Fibroblast of gingiva (primary cell): ENCODE data around the gene LIN54.
"Not testable (repeated sequence)": the region's sequence is repeated elsewhere in the genome, so short reads cannot be mapped to it uniquely, and the experiment has no call there.

Experiments
- DNase-seq: peaks from one replicate; pipeline ENCODE4 v3.0.0-alpha.2; 2011; ENCODE audit warnings: low read depth

LIN54 gene

DNA sequence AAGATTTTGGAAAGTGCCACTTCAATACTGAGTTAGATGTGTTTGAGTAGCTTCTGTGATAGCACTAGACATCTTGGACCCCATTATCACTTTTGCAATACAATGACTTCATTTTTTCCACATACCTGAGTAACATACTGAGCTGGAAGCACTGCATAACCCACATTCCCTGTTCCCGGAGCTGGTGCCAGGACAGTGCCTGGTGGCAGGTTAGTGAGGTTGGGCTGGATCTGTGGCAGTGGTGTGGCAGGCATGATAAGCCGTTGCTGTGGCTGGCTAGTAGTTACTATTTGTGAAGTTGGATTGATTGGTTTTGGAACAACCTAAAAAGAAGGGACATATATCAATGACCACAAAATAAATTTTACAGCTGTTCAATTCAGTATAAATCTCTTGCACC lies 71.2 kb downstream of the LIN54 start:
- DNase-seq = no peak

DNA sequence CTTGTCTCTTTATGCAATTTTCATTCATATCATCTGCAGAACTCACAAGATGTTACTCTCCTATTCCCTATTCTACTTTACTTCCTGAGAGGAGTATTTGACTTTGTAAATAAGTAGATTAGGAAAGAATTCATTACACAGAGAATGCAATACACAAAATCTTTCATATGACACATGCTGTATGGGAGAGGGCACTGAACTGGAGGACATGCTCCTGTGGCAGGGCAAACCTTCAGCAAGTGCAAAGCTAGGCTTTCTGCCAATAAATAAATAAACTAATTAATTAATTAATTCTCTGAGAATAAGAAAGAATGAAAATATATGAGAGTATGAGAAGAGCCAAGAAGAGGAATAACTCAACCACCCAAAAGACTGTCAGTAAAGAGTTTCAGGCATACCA lies 76.2 kb downstream of the LIN54 start:
- no peak for DNase-seq

DNA sequence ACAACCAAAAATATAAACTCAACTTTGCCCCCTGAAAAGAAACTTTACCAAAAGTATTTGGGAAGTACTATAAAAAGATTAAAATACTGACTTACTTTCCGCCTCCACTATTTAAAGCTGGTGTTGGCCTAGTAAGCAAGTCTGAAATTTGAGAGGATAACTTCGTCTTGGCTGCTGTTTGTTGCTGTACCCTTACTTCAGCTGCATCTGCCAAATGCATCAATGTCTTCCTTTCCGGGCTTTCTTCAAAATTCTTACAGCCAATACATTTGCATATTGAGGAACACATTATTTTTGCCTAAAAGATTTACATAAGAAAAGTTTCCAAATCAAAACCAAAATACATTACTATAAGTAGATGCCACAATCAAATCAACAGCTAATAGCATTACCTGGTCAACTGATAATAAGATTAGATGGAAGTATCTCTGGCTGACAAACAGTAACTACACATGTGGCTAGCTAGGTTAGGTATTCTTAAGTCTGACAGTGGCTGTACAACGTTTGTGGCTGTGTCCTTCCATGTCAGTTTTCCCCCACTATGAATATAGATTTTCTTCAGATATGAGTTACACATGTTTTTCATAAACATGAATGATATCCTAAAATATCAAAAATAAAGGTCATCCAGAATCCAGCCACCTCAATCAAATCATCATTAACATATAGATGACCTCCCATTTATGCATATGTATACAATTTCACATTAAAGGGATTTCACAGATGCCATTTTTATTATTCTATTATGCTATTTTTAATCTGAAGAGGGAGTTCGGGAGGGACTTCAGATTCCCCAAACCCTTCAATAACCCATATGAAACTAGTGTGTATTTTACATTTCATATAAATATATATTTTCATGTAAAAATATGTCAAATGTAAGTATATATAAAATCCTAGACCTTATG lies 79.5 kb downstream of the LIN54 start:
- DNase-seq = no peak

DNA sequence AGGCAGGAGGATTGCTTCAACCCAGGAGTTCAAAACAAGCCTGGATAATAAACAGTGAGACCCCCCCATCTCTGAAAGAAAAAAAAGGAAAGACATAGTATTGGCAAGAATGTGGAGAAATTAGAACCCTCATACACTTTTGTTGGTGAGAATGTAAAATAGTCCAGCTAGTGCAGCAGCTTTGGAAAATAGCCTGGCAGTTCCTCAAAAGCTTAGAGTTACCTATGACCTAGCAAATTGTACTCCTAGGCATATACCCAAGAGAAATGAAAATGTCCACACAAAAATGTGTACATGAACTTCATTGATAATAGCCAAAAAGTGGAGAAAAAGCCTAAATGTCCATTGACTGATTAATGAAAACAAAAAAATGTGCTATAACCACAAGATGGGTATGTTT lies 88.8 kb downstream of the LIN54 start:
- DNase-seq = no peak

DNA sequence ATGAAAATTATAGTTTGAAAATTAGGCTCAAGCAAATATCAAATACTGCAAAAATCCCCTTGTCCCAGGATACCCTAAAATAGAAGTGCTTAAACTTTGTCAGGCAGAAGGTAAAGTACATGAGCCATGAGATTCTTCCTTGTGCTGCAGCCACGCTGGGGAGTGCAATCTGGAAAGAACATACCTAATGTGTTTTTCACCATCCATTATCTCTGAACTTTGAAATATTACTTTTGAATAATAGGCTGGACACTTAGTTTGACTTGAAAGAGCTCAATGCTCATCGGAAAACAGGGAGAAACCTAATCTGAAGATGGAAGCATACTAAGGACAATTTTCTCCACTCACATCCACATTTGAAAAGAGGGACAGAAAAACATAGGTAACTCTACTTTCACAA lies 91.2 kb downstream of the LIN54 start:
- no peak for DNase-seq

DNA sequence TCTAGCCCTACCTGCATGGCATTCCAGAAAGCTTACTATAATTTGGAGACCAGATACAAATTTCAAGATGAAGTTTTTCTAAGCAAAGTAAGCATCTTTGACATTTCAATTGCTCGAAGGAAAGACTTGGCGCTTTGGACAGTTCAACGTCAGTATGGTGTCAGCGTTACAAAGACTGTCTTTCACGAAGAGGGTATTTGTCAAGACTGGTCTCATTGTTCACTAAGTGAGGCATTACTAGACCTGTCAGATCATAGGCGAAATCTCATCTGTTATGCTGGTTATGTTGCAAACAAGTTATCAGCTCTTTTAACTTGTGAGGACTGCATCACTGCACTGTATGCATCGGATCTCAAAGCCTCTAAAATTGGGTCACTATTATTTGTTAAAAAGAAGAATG lies 92.5 kb downstream of the LIN54 start:
- DNase-seq = no peak

DNA sequence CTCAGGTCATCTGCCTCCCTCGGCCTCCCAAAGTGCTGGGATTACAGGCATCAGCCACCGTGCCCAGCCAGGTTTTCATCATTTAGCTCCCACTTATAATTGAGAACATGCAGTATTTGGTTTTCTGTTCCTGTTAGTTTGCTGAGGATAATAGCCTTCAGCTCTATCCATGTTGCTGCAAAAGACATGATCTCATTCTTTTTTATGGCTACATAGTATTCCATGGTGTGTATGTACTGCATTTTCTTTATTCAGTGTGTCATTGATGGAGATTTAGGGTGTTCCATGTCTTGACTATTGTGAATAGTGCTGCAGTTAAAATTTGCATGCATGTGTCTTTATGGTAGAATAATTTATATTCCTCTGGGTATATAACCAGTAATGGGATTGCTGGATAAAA lies 96.7 kb downstream of the LIN54 start:
- not testable (repeated sequence) for DNase-seq

DNA sequence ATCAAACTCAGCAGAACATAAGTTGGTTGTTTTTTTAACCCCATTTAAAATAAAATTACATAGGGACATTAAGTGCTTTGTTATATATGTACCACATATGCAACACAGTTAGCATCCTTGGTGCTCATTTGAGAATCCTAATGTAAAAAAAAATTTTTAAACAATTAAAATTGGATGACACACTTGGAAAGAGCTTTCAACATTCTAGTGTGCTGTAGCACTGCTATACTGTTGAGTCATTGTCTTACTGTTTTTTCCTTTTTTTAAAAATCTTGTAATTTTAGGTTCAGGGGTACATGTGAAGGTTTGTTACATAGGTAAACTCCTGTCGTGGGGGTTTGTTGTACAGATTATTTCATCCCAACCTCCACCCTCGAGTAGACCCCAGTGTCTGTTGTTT lies 97.3 kb downstream of the LIN54 start:
- no peak for DNase-seq

DNA sequence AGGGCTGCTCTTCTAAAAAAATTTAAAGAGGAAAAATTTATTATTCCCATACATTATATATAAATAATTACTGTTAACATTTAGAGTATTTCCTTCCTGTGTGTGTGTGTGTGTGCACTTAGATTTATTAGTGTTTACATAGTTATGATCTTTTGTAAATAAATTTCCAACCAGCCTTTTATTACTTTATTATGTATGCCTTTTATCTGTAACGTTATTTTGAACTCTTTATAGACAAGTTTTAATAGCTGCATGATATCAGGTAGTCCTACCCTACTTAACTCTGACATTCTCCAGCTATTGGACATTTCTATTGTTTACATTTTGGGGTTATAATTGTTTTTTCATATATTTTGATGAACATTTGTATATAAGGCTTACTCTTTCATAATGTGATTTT lies 101.3 kb downstream of the LIN54 start:
- no peak for DNase-seq

DNA sequence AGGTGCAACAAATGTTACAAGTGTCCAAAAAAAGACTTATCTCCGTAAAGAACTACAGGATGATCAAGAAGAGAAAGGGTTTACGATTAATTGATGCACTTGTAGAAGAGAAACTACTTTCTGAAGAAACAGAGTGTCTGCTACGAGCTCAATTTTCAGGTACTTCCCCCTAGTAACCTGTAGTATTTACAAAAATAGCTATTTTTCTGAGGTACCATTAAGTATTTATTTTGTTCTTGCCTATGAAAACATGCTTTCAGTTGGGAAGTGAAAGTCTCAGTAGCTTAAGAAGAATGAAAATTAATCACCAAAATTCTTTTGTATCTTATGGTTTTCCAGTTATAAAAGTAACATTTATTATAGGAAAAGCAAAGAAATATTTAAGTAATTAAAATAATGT lies 104.2 kb downstream of the LIN54 start:
- DNase-seq = no peak

DNA sequence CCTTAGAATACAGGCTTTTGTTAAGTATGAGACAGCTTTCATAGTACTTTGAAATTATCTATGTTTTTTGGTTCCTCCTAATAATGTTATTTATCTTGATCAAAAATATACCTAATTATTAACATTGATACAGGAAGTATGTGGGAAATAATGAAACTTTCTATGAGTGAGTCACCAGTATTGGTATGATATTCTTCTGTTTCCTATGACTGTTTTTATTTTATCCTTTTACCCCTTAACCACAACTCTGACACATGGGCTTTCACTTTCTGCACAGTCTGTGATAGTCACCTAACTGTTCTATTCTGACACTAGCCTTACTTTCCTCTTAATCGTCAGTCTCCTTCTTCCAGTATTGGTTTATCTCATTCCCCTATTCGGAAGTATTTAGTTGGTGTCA lies 105.4 kb downstream of the LIN54 start:
- DNase-seq = no peak

DNA sequence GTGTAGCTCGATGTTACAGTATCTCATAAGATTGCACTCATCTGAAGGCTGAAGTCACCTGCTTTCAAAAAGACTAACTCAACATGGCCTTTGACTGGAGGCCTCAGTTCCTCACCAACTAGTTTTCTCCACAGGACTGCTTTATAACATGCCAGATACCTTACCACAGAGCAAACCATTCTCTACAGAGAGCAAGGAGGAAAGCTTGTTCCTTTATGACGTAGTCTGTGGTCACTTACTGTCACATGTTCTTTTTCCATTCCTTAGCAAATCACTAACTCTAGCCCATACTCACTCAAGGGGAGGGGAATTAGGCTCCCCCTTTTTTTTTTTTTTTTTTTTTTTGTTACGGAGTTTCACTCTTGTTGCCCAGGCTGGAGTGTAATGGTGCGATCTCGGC lies 106.9 kb downstream of the LIN54 start:
- DNase-seq = no peak

DNA sequence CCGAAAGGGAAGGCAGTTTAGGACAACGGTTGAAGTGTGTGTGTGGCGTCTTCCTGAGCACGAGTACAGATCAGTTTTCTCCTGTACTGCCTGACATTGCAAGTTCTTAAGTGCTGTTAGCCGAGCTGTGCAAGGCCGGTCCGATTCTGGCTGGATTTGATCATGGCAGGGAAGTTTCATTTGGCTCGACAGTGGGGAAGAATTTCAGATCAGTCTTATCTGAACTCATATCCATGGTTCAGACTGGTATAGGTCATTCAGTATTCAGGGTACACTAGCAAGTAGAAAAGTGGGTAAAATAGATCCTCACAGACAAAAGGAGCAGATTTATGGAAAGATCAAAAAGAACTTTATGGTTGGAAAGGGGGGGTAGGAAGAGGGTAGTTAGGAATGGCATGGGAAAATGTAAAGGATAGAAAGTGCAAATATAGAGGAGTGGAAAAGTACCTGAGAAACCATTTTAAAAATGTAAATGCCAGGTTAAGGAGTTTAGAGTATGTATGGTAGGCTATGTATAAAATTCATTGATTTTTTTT lies 109.4 kb downstream of the LIN54 start:
- no peak for DNase-seq

DNA sequence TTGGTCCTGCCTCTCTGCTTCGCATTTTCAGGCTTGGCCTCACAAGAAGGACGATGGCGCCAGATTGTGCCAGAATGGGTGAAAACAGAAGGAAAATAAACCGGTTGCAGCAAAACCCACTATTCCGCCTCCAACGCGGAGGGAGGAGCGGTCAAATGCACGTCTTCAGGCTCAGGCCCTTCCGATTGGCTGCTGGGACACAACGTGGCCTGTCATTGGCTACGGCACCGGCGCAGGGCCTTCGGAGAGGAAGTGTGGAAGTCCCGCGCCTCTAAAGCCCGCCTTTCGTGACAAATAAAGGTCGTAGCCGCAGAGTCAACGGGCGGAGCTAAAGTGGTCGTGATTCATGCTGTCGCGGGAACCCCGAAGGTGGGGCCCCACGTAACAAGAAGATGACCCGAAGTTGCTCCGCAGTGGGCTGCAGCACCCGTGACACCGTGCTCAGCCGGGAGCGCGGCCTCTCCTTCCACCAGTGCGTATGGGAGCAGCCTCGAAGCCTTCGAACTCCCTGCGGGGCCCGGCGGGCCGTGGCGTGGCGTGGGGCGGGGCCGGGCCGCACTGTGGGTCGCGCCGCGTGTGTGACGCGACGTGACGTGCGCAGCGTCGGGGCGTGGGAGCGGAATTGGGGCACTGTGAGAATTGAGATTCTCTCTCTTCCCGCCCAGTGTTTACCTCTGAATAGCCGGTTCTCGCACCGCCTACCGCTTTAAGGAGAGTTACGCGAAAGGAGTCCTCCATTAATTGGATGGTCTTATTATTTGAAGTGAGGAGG lies 110.0 kb downstream of the LIN54 start, which contains the start of gene THAP9:
THAP9 (plus strand) TSS at position 325 of the 772 bp plus-strand sequence; CDS start at position 393, 68 bp downstream.
- DNase-seq = peak; percentile 100

DNA sequence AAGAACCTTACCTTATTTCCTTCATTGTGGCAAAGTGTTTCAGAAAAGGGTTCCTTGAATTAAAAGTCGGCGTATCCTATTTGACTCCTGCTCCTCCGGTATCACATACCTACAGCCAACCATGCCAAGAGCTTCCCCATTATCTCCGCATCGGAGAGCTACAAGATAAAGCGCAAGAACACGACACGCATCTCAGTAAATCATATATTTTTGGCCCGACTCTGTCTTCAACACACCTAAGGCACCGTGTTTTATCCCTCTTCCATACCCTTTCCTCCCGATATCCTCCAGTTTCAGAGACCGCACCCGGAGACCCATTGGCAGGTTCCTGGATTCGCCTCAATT lies 110.6 kb downstream of the LIN54 start:
- DNase-seq = no peak

DNA sequence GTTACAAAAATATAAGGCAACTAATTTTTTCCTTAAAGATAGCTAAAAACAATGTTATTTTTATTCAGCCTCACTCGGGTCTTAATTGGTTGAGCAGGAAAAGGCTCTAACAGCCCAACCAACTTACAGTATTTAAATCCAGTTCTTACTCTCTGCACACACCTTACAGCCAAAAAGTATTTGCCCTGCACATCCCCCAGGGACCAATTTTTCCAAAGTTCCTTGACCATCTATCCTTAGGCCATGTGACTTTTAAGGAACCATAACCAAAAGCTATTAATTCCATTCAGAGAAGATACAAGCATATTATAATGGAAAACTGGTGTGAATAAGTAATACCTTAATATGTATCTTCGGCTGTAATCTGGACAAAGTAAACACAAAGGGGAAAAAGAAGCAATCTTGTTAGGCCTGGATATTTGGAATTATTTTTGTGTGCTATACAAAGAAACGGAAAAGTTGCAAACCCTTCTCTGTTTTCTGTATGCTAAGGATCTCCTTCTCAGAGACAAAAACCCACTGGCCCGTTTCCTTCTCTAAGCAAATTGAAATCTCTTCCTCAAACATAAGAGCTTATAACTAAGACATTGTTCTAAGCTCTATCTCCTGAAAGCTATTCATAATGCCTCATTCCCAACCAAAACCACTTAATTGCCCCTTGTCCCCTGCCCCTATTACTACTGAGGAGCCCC lies 111.1 kb downstream of the LIN54 start:
- DNase-seq = no peak

DNA sequence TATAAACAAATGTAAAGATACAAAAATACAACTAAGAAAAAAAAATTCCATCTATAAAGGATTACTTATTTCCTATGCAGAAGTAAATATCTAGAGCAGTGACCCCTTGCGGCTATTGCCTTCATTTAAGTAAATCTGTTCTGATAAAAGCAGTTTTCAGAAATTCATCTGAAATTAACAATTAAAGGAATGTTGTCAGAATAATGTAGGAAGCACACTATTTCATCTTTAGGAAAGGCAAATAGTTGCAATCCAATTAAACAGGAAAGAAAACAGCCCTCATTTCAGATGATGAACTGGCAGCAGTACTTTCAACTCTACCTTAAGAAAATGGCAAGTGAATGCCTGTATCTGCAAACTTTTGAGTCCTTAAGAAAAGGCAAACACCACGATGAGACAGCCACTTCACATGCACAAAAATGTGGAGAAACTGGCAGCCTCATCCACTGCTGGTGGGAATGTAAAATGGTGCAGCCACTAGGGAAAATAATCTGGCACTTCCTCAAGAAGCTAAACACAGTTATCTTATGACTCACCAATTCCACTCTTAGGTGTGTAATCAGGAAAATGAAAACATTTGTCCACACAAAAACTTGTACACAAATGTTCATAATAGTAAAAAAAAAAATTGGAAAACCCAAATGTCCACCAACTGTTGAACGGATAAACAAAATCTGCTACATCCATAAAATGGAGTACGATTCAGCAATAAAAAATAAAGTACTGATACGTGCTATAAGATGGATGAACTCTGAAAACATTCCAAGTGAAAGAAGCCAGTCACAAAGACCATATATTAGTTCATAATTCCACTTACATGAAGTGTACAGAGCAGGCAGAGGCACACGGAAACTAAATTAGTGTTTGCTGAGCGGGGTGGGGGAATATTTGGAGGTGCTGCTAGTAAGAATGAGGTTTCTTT lies 112.0 kb downstream of the LIN54 start:
- peak; percentile 88 for DNase-seq

DNA sequence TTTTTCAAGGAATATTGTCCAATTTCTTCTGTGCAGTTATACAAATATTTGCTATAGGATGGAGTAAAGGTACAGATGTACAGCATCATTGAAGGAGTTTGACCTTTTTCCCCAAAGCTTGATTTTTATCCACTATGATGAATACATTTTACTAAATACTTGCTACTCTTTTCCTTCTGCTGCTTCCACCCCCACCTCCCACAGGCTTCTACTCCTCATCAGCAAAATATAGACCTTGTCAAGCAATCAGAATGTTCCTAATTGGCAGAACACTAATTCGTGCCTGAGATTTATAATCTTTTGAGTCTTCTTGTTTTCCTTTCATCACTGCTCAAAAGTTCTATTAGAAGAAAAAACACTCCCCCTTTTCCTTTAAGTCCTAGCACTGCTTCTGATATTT lies 113.9 kb downstream of the LIN54 start:
- DNase-seq = no peak

DNA sequence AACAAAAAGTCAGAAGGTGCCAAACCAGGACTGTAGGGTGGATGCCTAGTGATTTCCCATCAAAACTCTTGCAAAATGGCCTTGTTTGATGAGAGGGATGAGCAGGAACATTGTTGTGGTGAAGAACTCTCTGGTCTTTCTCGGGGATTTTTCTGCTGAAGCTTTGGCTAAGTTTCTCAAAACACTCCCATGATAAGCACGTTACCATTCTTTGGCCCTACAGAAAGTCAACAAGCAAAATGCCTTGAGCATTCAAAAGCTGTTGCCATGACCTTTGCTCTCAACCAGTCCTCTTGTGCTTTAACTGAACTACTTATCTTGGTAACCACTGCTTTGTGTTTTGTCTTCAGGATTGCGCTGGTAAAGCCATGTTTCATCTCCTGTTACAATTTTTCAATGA lies 116.7 kb downstream of the LIN54 start:
- DNase-seq = peak; percentile 43

DNA sequence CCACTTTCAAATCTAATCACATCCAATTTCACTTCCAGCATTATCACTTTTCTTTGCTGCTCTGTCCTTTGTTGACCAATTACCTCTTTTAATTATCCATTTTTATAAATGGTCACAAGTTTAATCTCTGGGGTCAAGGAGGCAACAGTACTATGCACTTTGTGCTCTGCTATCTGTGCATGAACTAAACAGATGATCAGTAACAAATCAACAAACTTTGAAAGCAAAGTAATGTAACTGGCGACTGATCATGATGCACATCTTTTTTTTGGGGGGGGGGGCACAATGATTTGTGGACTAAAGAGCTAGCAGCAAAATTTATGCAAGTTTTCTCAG lies 118.2 kb downstream of the LIN54 start:
- no peak for DNase-seq

DNA sequence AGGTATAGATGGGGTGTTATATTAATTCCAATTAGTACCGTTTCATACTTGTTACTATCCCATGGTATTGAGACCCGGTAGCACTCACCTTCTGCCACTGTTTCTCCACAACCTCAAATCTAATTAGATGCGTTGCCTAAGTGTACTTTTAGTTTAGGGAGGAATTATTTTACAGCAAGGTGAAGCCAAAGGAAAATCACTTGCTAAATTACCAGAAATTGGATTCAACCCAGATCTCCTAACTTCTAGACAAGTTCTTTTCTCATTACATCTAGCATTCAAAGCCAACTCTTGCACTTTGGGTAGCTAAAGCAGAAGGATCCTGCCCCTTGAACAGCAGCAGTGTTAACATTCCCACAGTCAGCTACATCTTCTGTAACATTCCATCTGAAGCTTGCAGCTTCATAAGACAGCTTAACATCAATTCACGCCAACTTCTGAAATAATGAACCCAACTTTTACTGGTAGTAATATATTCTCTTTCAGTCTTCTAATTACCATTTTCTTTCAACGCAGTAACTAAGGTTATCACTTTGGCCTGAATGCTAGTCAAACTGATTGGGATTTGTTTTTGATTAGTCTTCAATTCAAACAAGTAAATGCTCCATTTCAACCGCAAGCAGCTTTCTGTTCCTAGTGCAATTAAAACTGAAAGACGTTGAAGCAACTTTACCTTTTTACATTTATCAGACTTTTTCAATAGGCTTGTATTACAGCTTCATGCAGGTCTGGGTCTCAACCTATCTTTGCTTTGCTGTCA lies 118.7 kb downstream of the LIN54 start:
- DNase-seq = no peak
